Measurements from ENCODE around the gene TMEM91.
"Not testable (repeated sequence)": the region's sequence is repeated elsewhere in the genome, so short reads cannot be mapped to it uniquely, and the experiment has no call there.

Gene TMEM91

GRCh38 chr19:41381536-41381935 lies 5.2 kb downstream of the TMEM91 start:
- not testable (repeated sequence) for DNase-seq

DNA sequence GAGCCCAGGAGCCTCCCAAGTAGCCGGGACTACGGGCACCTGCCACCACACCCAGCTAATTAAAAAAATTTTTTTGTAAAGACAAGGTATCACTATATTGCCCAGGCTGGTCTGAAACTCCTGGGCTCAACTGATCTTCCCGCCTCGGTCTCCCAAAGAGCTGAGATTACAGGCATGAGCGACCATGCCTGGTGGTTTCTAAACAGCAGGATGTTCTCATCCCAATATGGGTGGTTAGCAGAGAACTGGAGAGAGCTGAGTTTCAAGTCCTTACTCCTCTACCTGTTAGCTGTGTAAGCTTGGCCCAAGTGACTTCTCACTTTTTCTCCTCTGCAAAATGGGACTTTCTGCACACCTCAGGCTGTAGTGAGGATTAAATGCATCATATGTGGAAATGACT lies 8.0 kb downstream of the TMEM91 start:
- DNase-seq = no peak

GRCh38 chr19:41386442-41386841 lies 10.1 kb downstream of the TMEM91 start:
- DNase-seq = no peak

DNA sequence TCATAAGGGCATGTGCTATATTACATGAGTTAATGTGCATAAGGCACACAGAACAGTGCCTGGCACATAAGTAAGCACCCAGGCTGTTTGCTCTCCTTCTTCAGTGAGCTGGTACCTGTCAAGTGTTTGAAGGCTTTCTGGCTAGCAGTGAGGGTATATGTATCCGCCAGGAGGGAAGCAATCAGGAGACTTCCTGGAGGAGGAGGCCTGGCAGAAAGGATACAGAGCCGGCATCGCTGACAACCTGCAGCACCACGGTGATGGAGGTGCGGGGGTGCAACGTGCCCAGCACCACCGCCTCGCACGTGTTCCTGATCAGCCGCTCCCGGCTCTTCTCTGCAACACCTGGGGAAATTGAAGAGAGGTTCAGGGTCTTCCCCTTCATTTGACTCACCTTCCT lies 15.3 kb downstream of the TMEM91 start:
- DNase-seq = no peak

DNA sequence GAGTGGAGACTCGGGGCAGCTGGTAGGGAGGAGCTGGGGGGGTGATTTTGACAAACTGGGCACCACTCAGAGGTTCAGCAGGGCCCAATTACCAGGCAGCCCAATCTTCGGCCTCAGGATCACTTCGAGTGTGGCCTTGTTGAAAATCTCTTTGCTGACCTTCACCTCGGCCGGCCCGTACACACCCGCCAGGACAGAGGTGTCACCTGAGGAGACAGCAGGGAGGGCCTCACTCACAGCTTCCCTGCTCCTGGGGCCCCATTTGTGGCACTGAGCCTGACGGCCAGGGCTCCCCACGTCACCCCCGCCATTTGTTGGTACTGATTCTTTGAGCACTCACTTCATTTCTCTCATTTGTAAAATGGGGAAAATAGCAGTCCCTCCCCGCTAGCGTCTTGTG lies 16.4 kb downstream of the TMEM91 start:
- DNase-seq = no peak

- DNase-seq = no peak
These were observed 19.0 kb downstream of the TMEM91 start for GRCh38 chr19:41395355-41395754.

DNA sequence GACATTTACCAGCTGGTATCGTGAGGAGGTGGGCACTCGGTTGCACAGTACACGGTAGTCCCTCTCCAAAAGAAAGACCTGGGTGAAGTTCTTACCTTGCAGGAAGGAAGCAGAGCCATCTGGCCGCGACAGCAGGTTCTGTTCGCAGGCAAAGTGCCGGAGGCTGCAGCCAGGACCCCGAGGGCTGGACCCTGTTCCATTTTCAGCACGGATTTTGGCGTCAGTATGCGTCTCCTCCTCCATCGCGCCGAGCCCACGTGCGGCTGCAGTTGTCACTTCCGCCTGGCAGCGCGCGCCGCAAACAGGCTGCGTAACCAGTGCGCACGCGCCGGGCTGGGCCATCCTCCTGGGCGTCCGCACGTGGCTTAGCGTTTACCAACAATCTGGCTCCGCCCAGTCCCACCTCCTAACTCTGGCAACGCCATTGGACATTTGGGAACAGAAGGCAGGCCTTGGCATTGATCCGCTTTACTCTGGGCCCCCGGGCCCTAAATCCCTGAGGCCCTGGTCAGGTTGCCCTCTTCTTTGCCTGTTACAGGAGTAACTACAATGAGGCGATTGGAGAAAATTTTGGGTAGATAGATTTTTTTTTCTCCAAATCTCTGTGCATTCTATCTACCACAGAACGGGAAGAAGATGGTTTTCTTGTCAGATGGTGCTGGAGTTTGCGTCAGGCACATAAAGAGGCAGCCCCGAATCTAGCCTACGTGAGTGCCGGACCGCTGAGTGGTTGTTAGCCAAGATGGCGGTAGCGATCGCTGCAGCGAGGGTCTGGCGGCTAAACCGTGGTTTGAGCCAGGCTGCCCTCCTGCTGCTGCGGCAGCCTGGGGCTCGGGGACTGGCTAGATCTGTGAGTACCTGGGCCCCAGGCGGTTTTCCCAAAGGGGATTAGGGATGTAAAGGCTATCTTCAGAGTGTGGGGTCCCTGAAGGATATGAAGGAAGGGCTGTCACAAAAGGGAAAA lies 21.0 kb downstream of the TMEM91 start, which contains the start of the genes BCKDHA and EXOSC5:
Gene BCKDHA, plus strand, starts transcription at position 733 of the 964 bp plus-strand sequence. Its CDS starts 10 bp downstream, at position 743.
Gene EXOSC5, minus strand, starts transcription at position 274 of the 964 bp plus-strand sequence. Its CDS starts 31 bp downstream, at position 243.
- peak; percentile 98 for DNase-seq

- no peak for DNase-seq
These were observed 21.7 kb downstream of the TMEM91 start for GRCh38 chr19:41398050-41398418.

DNA sequence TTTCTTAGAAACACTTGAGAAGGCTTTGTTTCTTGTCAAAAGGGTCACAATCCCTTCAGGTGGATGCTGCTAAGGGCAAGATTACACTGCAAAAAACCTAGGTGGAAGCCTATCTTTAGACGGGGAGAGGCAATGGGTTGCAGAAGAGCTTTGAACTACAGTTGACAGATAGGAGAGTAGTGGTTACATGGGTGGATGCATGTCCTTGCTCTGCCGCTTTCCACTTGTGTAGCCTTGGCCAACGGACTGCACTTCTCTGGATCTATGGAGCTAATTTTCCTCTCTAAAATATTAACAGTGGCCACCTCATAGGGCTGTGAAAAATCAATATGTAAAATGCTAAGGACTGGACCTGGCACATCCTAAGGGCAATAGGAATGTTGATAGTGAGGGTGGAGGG lies 22.3 kb downstream of the TMEM91 start:
- no peak for DNase-seq

GRCh38 chr19:41399091-41399490 lies 22.8 kb downstream of the TMEM91 start:
- no peak for DNase-seq

DNA sequence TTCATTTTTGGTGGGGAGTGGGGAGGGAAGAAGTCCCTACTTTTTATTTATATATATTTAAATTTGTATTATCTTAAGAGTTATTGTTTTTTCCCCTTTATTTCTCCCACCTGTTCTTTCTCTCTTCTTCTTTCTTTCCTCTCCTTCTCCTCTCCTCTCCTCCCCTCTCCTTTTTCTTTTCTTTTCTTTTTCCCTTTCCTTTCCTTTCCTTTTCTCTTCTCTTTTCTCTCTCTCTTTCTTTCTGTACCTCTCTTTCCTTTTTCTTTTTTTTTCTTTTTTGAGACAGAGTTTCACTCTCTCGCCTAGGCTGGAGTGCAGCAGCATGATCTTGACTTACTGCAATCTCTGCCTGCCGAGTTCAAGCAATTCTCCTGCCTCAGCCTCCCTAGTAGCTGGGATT lies 23.2 kb downstream of the TMEM91 start:
- DNase-seq = no peak

DNA sequence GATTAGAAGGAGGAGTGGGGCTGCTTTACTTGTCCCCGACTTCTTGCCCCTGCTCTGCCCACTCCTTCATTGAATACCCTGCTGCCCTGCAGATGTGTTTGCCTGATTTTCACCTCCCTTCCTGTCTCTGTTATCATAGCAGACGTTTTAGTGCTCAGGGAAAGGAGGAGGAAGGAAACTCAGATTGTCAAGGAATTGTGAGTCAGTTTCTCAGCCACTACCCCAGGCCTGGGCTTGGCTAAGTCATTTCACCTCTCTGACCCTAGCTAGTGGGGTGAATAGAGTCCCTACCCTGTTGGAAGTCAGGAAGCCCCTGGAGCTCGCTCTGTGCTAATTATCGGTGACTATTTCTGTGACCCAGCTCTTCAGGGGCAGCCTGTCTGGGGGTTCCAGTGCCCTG lies 25.1 kb downstream of the TMEM91 start:
- DNase-seq = no peak

DNA sequence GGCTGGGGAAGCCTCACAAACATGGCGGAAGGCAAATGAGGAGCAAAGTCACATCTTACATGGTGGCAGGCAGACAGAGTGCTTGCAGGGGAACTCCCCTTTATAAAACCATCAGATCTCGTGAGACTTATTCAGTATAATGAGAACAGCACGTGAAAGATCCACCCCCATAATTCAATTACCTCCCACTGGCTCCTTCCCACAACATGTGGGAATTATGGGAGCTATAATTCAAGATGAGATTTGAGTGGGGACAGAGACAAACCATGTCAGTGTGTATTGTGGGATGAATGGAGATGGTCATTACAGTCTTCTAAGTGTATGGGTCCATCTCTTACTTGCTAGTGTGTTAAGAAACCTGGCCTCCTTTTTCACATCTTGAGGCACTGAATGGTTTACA lies 25.7 kb downstream of the TMEM91 start:
- no peak for DNase-seq

DNA sequence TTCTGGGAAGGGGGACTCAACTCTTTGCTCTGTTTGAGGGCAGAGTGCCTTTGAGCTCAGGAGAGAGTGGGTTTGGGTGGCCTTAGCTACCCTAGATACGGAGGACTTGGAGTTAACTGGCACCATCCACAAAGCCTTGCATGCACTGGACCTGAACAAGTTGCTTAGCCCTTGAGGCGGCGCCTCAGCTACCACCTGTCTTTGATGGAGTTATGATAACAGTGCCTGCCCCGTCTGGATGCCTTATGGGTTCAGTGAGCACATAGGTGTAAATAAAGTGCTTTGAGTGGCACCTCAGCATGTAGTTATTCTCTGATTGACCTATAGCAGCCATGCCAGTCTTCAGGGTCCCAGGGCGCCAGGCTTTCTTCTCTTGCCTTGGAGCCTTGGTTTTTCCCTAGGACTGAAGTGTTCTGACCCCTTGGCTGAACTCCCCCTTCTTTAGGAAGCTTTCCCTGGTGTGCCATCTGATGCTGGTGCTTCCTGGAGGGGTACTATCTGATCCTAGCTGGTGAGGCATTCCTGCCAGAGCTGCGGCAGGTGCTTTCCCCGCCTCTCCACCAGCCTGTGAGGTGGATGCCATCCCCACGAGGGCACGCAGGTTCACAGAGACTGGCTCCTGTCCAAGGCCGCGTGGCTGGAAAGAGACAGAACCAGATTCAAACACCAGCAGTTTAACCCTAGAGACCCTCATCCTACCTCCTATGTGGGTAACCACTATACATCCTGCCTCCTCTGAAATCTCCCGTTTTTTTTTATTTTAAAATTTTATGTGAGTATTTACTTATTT lies 27.0 kb downstream of the TMEM91 start:
- DNase-seq = no peak

DNA sequence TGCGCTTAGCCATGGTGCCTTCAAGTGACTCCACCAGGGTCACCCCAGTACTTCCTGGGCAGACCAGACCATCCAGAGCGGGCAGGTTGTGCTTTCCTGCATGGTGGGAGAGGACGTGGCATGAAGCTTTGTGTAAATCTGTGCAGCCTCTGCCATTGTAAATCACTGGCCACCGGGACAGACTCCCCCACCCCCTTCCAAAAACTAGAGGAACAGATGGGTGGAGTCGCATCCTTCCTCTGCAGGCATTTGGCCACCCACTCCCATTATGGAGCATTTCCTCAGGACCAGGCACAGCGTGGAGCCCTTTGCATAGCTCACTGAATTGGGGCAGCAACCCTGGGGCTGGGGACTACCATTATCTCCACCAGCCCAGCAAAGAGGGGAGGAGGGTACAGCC lies 29.4 kb downstream of the TMEM91 start:
- no peak for DNase-seq

- DNase-seq = no peak
These were observed 30.9 kb downstream of the TMEM91 start for GRCh38 chr19:41407271-41407670.

DNA sequence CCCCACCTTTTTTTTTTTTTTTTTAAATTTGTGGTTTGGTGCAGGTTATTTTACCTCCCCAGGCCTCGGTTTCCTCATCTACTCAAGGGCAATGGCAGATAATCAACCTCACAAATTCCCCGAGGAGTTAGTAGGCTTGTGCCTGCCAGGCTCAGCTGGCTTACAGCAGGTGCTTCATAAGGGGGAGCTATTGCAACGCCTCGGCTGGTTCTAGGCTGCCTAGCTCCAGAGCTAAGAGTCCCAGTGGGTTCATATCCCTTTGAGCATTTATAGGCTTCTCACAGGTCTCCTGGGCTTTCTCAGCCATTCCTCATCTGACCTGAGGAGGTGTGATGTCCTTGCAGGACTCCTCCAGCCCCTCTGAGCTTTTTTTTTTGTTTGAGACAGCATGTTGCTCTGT lies 31.9 kb downstream of the TMEM91 start:
- no peak for DNase-seq

DNA sequence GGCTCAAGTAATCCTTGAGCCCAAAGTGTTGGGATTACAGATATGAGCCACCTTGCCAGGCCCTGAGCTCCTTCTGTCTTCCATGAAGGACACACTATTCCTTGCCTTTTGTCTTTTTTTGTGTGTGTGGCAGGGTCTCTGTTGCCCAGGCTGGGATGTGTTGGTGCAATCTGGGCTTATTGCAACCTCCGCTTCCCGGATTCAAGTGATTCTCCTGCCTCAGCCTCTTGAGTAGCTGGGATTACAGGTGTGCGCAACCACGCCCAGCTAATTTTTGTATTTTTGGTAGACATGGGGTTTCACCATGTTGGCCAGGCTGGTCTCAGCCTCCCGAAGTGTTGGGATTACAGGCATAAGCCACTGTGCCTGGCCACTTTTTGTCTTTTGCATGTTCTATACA lies 32.5 kb downstream of the TMEM91 start:
- not testable (repeated sequence) for DNase-seq

- DNase-seq = no peak
These were observed 33.0 kb downstream of the TMEM91 start for GRCh38 chr19:41409288-41409687.

DNA sequence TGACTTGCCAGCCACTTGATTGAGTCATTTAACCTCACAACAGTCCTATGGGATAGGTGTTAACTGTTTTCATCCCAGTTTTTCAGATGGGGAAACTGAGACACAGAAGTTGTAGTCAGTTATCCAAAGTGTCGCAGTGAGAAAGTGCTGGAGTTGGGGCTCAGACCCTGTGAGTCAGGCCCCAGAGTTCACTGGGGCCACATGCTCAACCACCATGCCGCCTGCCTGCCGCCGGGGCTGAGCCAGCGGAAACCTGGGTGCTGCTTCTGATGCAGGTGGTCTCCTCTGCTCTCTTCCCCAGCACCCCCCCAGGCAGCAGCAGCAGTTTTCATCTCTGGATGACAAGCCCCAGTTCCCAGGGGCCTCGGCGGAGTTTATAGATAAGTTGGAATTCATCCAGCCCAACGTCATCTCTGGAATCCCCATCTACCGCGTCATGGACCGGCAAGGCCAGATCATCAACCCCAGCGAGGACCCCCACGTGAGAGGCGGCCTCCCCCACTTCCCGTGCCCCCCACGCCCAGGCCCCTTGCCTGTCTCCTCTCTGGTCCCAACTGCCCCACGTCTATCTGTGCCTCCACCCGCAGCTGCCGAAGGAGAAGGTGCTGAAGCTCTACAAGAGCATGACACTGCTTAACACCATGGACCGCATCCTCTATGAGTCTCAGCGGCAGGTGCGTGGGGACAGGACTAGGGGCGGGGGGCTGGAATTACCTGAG lies 34.2 kb downstream of the TMEM91 start:
- no peak for DNase-seq

DNA sequence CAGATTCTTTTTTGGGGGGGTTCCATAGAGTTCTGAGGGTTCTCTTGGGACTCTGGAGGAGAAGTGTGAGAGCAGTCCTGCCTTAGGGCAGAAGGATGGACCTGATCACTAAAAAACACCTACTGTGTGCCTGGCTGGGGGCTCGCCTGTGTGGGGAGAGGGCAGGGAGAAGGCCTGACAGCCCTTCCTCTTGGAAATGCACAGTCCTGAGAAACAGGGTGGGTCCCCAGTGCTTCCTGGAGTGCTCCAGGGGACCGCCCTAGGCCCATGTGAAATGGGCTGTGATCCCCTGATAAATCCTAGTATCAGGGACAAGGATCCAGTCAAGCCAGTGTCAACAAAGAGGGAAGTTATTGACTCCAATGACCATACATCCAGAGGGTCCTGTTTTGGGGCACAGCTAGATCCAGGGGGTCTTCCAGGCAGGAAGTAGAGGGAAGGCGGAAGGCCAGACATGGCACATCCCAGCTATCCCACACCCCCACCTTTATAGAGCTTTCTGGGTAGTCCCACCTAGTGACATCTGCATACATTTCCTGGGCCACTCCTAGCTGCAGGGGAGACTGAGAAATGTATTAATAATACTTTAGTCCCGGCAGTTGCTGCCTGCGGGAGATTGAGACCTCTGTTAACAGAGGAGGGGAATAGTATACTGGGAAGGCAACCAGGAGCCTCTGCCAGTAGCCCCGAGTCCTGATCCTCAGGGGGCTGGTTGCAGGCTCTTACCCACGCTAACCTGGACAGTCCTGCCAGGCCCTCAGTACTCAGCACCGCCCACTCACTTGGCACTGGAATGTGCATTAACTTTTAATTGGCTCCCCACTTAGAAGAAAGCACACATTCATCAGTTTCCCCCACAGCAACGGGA lies 35.0 kb downstream of the TMEM91 start:
- no peak for DNase-seq

- DNase-seq = no peak
These were observed 35.6 kb downstream of the TMEM91 start for GRCh38 chr19:41411968-41412265.
